IPS-11a (cell line): ENCODE data around the gene SOWAHA.

Experiments
- H3K4me3 ChIP-seq: one replicate; pipeline ENCODE4 v1.5.1; 2013; ENCODE audit warnings: low read depth, low read length, control low read depth

SOWAHA gene

GRCh38 chr5:132812781-132813598, at the start of gene SOWAHA:
Gene SOWAHA (plus strand): TSS chr5:132813302. CDS start chr5:132813622, 320 bp downstream.
- H3K4me3 ChIP-seq: peak within 1 kb of the TSS; percentile 4

GRCh38 chr5:132764051-132764450, 49.1 kb upstream of the SOWAHA start:
- H3K4me3 ChIP-seq: no peak overlapping the region

- H3K4me3 ChIP-seq: no peak overlapping the region
Measured at GRCh38 chr5:132764671-132765238, 48.3 kb upstream of the SOWAHA start.

- H3K4me3 ChIP-seq: no peak overlapping the region
Measured at GRCh38 chr5:132765311-132766019, 47.6 kb upstream of the SOWAHA start.

GRCh38 chr5:132766020-132766805, 46.9 kb upstream of the SOWAHA start:
- H3K4me3 ChIP-seq: no peak overlapping the region

- no peak overlapping the region for H3K4me3 ChIP-seq
Measured at GRCh38 chr5:132766806-132767055, 46.4 kb upstream of the SOWAHA start.

GRCh38 chr5:132767150-132767549, 46.0 kb upstream of the SOWAHA start:
- no peak overlapping the region for H3K4me3 ChIP-seq

- no peak overlapping the region for H3K4me3 ChIP-seq
Measured at GRCh38 chr5:132768485-132768868, 44.6 kb upstream of the SOWAHA start.

- no peak overlapping the region for H3K4me3 ChIP-seq
Measured at GRCh38 chr5:132770476-132771159, 42.5 kb upstream of the SOWAHA start.

GRCh38 chr5:132771503-132771998, 41.6 kb upstream of the SOWAHA start:
- no peak overlapping the region for H3K4me3 ChIP-seq

GRCh38 chr5:132772291-132773070, 40.6 kb upstream of the SOWAHA start:
- H3K4me3 ChIP-seq: no peak overlapping the region

- no peak overlapping the region for H3K4me3 ChIP-seq
Measured at GRCh38 chr5:132773114-132773513, 40.0 kb upstream of the SOWAHA start.

GRCh38 chr5:132773601-132774355, 39.3 kb upstream of the SOWAHA start:
- H3K4me3 ChIP-seq: no peak overlapping the region

- no peak overlapping the region for H3K4me3 ChIP-seq
Measured at GRCh38 chr5:132774406-132774805, 38.7 kb upstream of the SOWAHA start.

- H3K4me3 ChIP-seq: no peak overlapping the region
Measured at GRCh38 chr5:132774896-132775295, 38.2 kb upstream of the SOWAHA start.

GRCh38 chr5:132775476-132775961, 37.6 kb upstream of the SOWAHA start:
- H3K4me3 ChIP-seq: no peak overlapping the region

GRCh38 chr5:132776131-132776937, 36.8 kb upstream of the SOWAHA start:
- peak overlapping the region; percentile 66 for H3K4me3 ChIP-seq

GRCh38 chr5:132776938-132777208, 36.2 kb upstream of the SOWAHA start:
- H3K4me3 ChIP-seq: peak overlapping the region; percentile 66
